HG02588 (cell line): Measurements from ENCODE around the gene NID1.
"Not testable (repeated sequence)": the region's sequence is repeated elsewhere in the genome, so short reads cannot be mapped to it uniquely, and the experiment has no call there.

Experiments
- ATAC-seq: cut with Tn5 transposase; IDR thresholded peaks from one replicate; pipeline ENCODE4 v1.9.1; 2021; ENCODE audit warnings: mild to moderate bottlenecking, moderate library complexity; ENCODE audit not compliant: unreplicated experiment

NID1 gene

GRCh38 chr1:236095705-236096520, 31.0 kb upstream of the NID1 start:
- ATAC-seq: no peak

- no peak for ATAC-seq
These were observed 28.0 kb upstream of the NID1 start for GRCh38 chr1:236092899-236093298.

GRCh38 chr1:236091933-236092318, 27.0 kb upstream of the NID1 start:
- no peak for ATAC-seq

- ATAC-seq: no peak
These were observed 25.9 kb upstream of the NID1 start for GRCh38 chr1:236090741-236091147.

GRCh38 chr1:236089046-236089773, 24.3 kb upstream of the NID1 start:
- no peak for ATAC-seq

- ATAC-seq: no peak
These were observed 21.6 kb upstream of the NID1 start for GRCh38 chr1:236086537-236086936.

GRCh38 chr1:236085545-236086159, 20.8 kb upstream of the NID1 start:
- no peak for ATAC-seq

- no peak for ATAC-seq
These were observed 19.5 kb upstream of the NID1 start for GRCh38 chr1:236084386-236084730.

GRCh38 chr1:236083650-236084385, 18.9 kb upstream of the NID1 start:
- no peak for ATAC-seq

- ATAC-seq: no peak
These were observed 17.6 kb upstream of the NID1 start for GRCh38 chr1:236082526-236082925.

- no peak for ATAC-seq
These were observed 16.8 kb upstream of the NID1 start for GRCh38 chr1:236081546-236082227.

GRCh38 chr1:236079703-236080102, 14.8 kb upstream of the NID1 start:
- ATAC-seq: no peak

GRCh38 chr1:236078993-236079392, 14.1 kb upstream of the NID1 start:
- no peak for ATAC-seq

- ATAC-seq: not testable (repeated sequence)
These were observed 13.2 kb upstream of the NID1 start for GRCh38 chr1:236078077-236078476.

- ATAC-seq: no peak
These were observed 11.0 kb upstream of the NID1 start for GRCh38 chr1:236075848-236076247.

GRCh38 chr1:236073307-236073897, 8.5 kb upstream of the NID1 start:
- ATAC-seq: no peak

- no peak for ATAC-seq
These were observed 7.1 kb upstream of the NID1 start for GRCh38 chr1:236072001-236072400.

GRCh38 chr1:236070753-236071152, 5.9 kb upstream of the NID1 start:
- no peak for ATAC-seq

- no peak for ATAC-seq
These were observed 4.9 kb upstream of the NID1 start for GRCh38 chr1:236069796-236070195.

GRCh38 chr1:236067854-236068454, 3.1 kb upstream of the NID1 start:
- no peak for ATAC-seq
